ENCODE results near the gene AOPEP.

AOPEP gene

DNA sequence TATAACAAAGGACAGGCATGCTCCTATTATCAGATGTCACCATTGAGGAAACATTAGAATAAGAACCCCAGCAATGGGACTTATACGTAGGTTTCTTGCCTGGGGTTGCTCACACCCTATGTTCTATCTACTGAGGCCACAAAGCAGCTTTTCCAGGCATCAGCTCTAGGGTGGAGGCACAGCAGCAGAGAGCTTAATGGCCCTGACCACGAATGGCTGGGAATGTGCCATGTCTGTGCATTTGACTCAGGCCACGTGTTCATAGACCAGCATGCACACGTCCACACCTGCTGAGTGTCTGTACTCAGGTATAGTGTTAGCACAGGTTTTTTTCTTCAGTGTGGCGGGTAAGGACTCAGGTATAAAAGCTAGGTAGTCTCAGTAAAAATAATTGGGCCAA is 129.4 kb downstream of the AOPEP start:
- no peak for DNase-seq

GRCh38 chr9:94857791-94858190 is 131.3 kb downstream of the AOPEP start:
- no peak for DNase-seq

DNA sequence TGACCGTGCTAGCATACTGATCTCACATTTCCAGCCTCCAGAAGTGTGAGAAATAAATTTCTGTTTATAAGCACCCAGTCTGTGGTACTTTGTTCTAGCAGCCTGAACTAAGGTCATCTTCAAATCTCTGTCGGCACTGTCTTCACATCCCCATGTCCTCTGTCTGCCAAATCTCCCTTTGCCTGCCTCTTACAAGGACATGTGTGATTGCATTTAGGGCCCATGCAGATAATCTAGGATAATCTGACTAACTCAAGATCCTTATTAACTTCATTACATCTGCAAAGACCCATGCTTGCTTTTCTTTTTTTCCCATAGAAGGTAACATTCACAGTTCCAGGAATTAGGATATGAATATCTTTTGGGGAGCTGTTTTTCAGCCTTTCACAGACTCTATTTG is 132.7 kb downstream of the AOPEP start:
- DNase-seq = no peak

GRCh38 chr9:94859891-94860290 is 133.4 kb downstream of the AOPEP start:
- DNase-seq = no peak

DNA sequence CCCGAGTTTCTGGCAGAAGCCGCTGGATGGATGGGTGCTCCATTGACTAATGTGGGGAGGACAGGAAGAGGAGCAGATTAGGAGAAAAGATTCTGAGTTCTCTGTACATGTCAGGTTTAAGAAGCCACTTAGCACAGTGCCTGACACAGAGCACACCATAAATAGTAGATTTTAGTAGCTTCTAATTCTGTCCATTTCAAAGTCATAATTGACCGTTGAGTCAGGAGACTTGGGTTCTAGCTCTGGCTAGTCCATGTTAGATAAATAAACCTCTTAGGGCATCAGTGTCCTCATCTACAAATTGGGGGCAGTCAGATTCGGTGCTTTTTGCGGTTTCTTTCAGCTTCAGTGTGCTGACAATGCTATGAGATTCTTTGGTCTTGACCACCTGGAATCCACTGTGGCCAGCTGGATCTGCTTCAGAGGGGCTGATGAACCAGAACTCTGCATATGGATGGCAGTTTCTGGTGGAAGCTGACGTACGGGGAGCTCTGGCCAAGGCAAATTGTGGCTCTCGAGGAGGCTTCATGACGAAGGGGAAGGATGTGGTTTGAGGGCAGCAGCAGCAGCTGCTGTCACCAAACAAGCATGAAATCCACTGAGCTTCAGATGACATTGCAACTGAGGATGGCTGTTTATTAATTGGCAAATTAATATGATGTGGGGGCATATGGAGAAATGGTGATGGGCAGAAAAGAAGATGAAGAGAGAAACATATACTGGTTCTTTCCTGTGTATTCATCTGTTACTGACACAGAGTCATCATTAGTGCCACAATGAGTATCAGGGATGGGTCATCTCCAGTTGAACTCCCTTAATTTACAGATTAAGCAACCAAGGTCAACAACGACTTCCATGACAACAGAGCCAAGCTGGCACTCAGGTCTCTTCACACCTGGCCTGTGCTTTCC is 134.4 kb downstream of the AOPEP start:
- peak; percentile 61 for DNase-seq

DNA sequence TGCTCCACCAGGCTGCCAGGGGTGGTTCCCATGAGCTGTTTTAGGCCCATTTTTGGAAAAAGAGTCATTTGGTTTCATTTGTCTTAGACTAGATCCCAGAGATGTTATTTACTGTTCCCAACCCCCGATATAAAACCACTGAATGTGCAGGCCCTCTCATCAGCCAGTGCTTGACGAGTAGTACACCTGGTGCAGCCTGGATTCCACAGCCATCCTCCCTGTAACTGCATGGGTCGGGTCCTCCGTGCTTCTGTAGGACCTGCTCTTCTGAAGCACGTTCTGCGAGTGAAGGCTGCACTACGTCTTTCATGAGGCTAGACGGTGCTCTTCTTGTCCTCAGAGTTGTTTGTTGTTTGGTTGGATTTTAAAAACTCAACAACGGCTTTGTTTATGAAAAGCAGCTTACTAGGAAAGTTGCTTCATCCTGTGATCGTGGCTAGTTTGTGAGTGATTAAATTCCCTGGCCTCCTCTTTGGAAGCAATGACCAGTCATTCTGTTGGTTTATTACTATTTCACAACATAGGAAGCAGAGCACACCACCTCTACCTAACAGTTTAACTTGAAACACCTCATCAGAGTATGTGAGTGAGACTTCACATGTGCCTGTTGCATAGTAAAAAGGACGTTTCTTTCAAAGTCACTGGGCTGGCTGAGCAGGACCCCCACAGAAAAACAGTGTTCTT is 135.2 kb downstream of the AOPEP start:
- DNase-seq = no peak

DNA sequence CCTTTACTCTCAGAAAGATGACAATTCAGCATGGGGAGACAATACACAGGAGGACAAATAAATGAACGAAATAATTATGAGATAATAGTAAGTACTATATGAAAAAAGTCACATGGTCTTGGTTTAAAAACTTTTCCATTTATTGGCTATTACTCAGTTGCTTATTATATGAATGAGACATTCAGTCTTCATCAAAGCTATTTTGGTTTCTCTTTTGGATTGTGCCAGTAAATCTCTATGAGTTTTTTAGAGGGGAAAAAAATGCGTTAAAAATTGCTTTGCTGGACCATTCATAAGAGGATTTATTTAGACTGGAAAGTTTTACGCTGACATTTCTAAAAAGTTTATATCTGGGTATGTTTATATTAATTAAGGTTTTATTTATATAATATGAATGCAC is 137.7 kb downstream of the AOPEP start:
- peak; percentile 34 for DNase-seq

- DNase-seq = no peak
These were observed 138.5 kb downstream of the AOPEP start for GRCh38 chr9:94864862-94865509.

DNA sequence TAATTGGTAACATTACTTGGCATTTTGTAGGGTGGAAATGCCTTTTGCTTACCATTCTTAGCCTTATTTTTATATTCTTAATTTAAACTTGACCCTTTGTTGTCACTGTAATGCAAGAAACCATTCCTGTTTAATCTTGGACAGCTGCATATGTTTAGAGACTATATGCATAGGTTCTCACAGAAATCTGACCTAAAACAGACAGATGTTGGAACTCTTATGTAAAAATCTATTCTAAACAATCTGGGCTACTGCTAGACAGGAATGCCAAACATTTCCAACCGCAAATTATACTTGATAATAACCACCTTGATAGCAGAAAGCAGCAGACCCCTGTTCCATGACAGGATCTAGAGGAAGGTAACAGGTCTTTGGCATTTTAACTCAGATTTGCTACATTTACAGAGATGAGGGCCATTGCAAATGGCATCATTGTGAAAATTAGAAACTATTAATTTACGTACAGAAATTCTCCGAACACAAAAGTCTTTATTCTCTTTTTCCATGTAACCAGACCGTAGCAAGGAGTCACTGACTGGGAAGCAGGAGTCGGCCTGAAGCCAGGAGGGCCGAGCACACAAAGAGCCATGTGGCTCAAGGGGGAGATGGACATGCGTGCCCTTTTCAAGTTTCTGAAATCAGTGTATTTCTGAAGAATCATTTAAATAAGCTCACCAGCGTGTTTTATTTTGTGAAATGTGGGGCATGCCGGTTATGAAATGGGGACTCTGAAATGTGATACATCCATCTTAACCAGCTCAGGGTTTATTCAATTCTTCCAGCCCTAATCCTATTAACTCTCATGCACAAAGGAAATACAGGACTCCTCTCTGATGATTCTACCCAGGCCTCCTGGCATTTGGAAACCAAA is 139.3 kb downstream of the AOPEP start:
- no peak for DNase-seq

GRCh38 chr9:94866770-94867169 is 140.3 kb downstream of the AOPEP start:
- no peak for DNase-seq

DNA sequence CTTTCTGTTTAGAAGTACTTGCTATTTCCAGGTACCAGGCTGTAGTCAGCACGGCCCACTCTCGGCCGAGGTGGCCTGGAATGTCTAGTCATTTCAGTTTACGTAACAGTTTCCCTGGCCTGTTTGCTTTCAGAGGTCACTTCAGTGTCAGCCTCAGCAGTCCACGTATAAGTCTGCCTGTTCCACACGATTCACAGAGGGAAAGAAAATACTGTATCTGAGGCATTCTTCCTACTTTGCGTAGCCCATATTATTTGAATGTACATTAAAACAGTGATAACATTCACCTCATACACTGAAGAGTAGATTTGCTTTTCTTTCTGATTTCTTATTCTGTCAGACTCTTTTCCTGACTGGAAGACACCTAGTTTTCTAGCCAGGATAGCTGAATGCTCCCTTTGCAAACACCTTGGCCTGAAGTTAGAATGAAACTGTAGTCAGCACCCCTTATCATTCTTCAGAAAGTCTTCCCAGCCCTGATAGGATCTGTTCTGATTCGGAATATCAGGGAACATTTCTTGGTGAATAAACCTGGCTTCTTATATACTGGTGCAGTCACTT is 140.9 kb downstream of the AOPEP start:
- DNase-seq = peak; percentile 41

GRCh38 chr9:94867842-94868312 is 141.4 kb downstream of the AOPEP start:
- peak; percentile 32 for DNase-seq

DNA sequence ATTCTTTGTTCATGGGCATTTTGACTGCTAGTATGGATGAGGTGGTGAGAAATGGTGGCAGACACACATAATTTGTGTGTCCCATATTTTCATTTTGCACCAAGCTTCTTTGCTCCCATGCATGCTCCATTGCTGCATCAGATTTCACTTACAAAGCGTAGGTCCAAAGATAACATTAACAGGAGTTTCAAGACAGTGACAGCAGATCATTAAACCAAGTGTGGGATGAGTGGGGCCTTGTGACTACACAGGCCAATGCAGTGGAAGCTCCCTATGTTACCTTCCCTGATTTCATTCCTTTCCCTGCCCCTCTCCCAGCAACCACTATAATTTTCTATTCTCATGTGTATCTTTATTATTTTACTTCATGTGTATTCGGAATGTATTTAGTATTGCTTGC is 142.0 kb downstream of the AOPEP start:
- DNase-seq = no peak

GRCh38 chr9:94869415-94869843 is 142.9 kb downstream of the AOPEP start:
- no peak for DNase-seq

- DNase-seq = no peak
These were observed 143.9 kb downstream of the AOPEP start for GRCh38 chr9:94870465-94870792.

DNA sequence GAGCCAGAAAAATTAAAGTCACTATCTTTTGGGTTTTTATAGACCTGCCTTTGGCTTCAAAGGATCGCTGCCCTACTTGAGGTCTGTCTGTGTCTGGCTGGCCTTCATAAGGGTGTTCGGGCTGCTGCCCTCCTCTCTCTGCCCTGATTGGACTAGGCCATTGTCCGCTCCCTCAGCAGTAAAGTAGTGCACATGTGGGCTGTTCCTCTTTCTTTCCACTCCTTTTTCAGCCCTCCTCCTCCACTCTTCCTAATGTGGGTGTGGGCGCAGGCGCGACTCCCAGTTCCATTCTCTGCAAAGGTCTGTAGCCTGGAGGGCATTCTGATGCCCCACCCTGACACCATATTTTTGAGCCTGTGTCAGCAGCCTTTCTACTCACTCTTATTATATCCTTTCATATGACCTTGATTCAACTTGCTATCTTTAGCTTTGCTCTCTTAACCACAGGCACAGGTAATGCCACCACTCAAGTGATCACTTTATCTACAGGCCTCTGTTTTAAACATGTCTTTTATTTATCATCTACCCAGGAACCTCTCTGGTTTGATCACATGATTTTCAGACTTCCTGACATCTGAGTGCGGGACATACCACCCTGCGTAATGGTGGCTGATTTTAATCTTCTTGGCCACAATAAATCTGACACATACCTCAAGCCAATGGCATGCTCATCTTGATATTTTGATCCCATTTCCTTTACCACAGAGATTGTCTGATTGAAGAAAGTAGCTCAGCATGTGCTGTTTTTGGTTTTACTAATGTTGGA is 144.5 kb downstream of the AOPEP start:
- DNase-seq = no peak

- DNase-seq = no peak
These were observed 145.8 kb downstream of the AOPEP start for GRCh38 chr9:94872083-94872833.

- no peak for DNase-seq
These were observed 146.5 kb downstream of the AOPEP start for GRCh38 chr9:94872891-94873511.

GRCh38 chr9:94874316-94874715 is 147.8 kb downstream of the AOPEP start:
- DNase-seq = no peak

- DNase-seq = no peak
These were observed 149.0 kb downstream of the AOPEP start for GRCh38 chr9:94875300-94876020.
